ENCODE data around the gene GALNT18.
A peak's percentile ranks its signal among the peaks of the same experiment; 100 is the strongest.

GALNT18 gene

DNA sequence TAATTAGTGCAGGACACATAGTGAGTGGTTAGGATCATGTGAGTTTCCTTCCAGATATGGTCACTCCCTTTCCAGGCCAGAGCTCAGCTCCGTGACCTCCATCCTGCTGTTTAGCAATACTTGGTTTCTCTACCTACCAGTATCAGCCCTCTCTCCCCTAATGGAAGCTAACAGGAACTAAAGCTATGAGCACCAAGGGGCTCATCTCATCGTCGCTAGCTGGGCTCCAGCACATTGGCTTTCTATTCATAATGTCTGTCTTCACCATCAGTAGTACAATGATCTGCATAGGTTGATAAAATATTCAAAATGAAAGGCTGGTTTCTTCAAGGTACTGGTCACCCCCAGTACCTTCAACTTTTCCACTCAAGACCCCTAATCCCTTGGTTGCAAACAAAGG lies 2.4 kb upstream of the GALNT18 start:
- H3K27me3 ChIP-seq (replicated peaks; ENCODE audit: control insufficient read depth, insufficient read depth, low read length), result peaks cover 25% of the 10 kb centered on the region
- H3K4me1 ChIP-seq (ENCODE audit: control insufficient read depth, insufficient read depth, low read length), result peaks cover 13% of the 10 kb centered on the region
- DNase-seq (ENCODE audit: low read depth), result no peak
- H3K9ac ChIP-seq (ENCODE audit: low read length), result no peak overlapping the region
- H3K4me3 ChIP-seq (ENCODE audit: low read length), result no peak overlapping the region
- no peaks in the 10 kb centered on the region for H3K36me3 ChIP-seq (ENCODE audit: control insufficient read depth, insufficient read depth, low read length, severe bottlenecking)
- no peaks in the 10 kb centered on the region for H3K9me3 ChIP-seq (ENCODE audit: control insufficient read depth, low read length)

DNA sequence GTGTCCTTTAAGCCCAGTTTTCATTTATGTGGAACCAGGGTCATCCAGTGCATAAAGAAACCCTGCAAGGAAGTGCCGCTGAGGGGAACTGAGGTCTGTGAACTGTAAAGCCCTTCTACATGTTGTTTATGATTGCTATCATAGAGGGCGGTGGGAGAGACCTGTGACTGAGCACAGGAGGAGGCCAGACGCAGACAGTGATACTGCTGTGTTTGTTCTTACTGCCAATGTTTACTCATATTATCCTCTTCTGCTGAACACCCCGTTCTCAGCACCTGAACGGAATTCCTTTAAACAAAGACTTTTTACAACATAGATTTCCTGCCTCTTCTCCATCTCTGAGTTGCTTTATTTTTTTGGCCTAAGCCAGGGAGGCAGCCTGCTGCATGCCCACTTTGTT lies 967 bp upstream of the GALNT18 start:
- no peak overlapping the region for H3K9ac ChIP-seq (ENCODE audit: low read length)
- H3K27me3 ChIP-seq (replicated peaks; ENCODE audit: control insufficient read depth, insufficient read depth, low read length), result peaks cover 17% of the 10 kb centered on the region
- no peaks in the 10 kb centered on the region for H3K9me3 ChIP-seq (ENCODE audit: control insufficient read depth, low read length)
- peaks cover 13% of the 10 kb centered on the region for H3K4me1 ChIP-seq (ENCODE audit: control insufficient read depth, insufficient read depth, low read length)
- no peak overlapping the region for H3K4me3 ChIP-seq (ENCODE audit: low read length)
- no peaks in the 10 kb centered on the region for H3K36me3 ChIP-seq (ENCODE audit: control insufficient read depth, insufficient read depth, low read length, severe bottlenecking)
- DNase-seq (ENCODE audit: low read depth), result no peak

DNA sequence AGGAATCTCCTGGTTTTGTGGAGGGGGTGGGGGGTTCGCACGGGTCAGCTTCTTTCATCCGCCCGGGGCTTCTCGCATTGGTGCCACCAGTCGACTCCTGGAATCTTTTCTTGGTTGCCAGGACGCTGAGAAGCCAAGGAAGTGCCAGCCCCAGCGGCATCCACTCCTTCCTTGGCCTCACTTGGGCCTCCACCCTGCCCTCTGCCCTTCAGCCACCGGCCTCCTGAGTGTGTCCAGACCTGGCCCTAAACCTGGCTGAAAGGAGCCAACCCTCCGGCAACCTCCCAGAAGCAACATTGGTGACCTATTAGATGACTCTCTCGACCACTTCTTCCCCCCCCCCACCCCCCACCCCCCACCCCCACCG lies 518 bp upstream of the GALNT18 start:
- Histone ChIP-seq H3K4me1 (ENCODE audit: control insufficient read depth, insufficient read depth, low read length) (peaks cover 13% of the 10 kb centered on the region), H3K9me3 (ENCODE audit: control insufficient read depth, low read length) (no peaks in the 10 kb centered on the region), H3K4me3 (ENCODE audit: low read length) (peak overlapping the region; percentile 80), H3K36me3 (ENCODE audit: control insufficient read depth, insufficient read depth, low read length, severe bottlenecking) (no peaks in the 10 kb centered on the region), H3K9ac (ENCODE audit: low read length) (no peak overlapping the region), H3K27me3 (replicated peaks; ENCODE audit: control insufficient read depth, insufficient read depth, low read length) (peaks cover 17% of the 10 kb centered on the region)
- no peak for DNase-seq (ENCODE audit: low read depth)

DNA sequence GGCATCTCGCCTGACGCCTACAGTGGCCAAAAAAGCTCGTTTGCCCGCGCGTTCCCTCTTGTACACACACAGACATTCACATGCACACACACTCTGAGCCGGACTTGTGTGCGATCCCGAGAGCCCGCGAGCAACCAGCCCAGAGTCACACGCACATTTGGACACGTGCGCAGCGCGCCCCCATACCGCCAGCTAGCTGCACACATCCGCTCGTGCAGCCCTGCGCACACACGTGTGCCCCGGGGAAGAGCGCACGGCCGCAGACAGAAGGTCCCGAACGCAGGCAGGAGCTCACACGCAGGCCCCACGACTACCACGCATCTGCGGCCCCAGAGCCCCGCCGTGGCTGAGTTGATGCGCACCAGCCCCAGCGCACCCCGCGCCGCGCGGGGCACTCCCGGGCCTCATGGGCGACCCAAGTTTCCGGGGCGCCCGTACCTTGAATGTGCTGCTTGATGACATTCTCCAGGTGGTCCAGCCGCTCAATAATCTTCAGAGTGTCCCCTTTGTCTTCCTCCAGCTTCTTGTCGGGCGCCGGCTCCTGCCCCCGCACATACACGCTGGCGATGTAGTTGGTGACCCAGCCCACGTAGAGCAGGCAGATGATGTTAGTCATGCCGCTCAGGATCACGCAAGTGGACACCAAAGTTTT lies 758 bp downstream of the GALNT18 start:
- Histone ChIP-seq H3K9me3 (ENCODE audit: control insufficient read depth, low read length) (no peaks in the 10 kb centered on the region), H3K9ac (ENCODE audit: low read length) (peak overlapping the region; percentile 17), H3K4me1 (ENCODE audit: control insufficient read depth, insufficient read depth, low read length) (peaks cover 13% of the 10 kb centered on the region), H3K36me3 (ENCODE audit: control insufficient read depth, insufficient read depth, low read length, severe bottlenecking) (no peaks in the 10 kb centered on the region), H3K27me3 (replicated peaks; ENCODE audit: control insufficient read depth, insufficient read depth, low read length) (peaks cover 17% of the 10 kb centered on the region), H3K4me3 (ENCODE audit: low read length) (peak overlapping the region; percentile 80)
- DNase-seq (ENCODE audit: low read depth), result peak; percentile 40

DNA sequence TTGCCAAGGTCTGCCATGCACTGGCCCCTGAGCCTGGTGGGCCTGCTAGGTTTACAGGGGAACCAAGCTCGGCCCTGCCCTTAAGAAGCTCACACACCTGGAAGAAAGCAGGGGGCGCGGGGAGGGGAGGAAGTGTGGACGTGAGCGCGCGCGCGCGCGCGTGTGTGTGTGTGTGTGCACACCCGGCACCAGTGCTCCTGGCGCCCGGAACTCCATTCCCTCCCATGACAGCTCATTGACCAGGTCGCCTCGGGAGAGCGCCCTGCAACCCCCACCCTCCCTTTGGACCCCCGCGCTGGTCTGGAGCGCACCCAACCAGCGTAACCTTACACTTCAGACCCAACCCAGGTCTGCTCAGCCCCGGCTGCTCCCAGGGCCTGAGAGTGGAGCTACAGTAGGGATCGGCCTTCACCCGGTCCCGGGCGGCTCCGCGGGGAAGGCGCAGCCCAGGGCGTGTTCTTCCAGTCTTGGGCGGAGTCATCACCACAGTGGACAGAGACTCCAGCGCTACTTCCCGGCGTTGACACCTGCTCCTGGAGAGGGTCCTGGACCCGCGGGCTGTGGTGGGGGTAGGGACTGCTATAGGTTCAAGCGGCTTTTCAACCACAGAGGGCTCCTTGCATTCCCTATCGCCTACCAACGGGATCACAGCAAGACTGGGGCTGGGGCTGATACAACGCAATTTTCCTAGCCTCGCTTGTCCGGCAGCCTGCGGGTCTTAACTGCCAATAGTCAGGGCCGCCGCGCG lies 1.5 kb downstream of the GALNT18 start:
- peaks cover 13% of the 10 kb centered on the region for H3K4me1 ChIP-seq (ENCODE audit: control insufficient read depth, insufficient read depth, low read length)
- H3K27me3 ChIP-seq (replicated peaks; ENCODE audit: control insufficient read depth, insufficient read depth, low read length), result peaks cover 17% of the 10 kb centered on the region
- no peaks in the 10 kb centered on the region for H3K36me3 ChIP-seq (ENCODE audit: control insufficient read depth, insufficient read depth, low read length, severe bottlenecking)
- H3K9me3 ChIP-seq (ENCODE audit: control insufficient read depth, low read length), result no peaks in the 10 kb centered on the region
- peak; percentile 5 for DNase-seq (ENCODE audit: low read depth)
- H3K4me3 ChIP-seq (ENCODE audit: low read length), result peak overlapping the region; percentile 80
- H3K9ac ChIP-seq (ENCODE audit: low read length), result peak overlapping the region; percentile 10

DNA sequence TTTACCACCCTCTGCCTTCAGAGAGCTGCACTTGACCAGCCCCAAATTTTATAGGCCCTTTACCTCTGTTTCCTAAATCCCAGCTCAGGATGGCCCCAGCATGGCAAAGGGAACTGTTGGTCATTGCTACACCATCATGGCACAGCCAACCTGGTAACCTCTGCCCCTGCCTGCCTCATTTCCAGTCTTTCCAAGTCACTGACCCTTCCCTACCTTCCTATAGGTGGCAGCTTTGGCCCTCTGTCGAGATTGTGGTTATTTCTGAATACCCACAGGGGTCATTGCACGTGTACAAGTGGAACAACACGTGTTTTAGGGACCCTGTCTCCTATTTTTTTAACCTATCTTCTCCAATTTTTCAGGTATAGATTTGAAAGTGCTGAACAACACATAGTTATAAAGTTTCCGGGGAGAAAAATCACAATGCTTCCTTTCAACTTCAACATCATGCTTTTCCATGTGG lies 2.8 kb downstream of the GALNT18 start:
- Histone ChIP-seq H3K9ac (ENCODE audit: low read length) (no peak overlapping the region), H3K27me3 (replicated peaks; ENCODE audit: control insufficient read depth, insufficient read depth, low read length) (peaks cover 11% of the 10 kb centered on the region), H3K4me1 (ENCODE audit: control insufficient read depth, insufficient read depth, low read length) (peaks cover 13% of the 10 kb centered on the region), H3K4me3 (ENCODE audit: low read length) (no peak overlapping the region), H3K36me3 (ENCODE audit: control insufficient read depth, insufficient read depth, low read length, severe bottlenecking) (no peaks in the 10 kb centered on the region), H3K9me3 (ENCODE audit: control insufficient read depth, low read length) (no peaks in the 10 kb centered on the region)
- no peak for DNase-seq (ENCODE audit: low read depth)

DNA sequence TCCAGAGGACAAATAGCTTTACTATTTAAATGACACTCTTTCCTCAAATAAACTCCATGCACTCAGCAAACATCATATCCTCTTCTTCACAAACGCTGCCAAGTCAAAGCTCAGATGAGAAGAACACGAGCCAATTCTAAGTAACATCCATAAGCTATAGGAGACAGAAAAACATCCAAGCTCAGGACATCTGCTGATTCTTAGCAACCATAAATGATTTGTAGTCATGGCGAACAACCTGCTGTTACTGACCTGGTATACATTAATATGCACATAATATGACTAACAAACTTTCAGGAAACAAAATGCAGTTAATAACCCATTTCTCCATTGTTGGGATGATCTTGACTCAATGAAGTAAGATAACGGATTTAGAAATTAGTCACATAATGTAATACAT lies 6.7 kb downstream of the GALNT18 start:
- no peaks in the 10 kb centered on the region for H3K36me3 ChIP-seq (ENCODE audit: control insufficient read depth, insufficient read depth, low read length, severe bottlenecking)
- no peaks in the 10 kb centered on the region for H3K4me1 ChIP-seq (ENCODE audit: control insufficient read depth, insufficient read depth, low read length)
- no peaks in the 10 kb centered on the region for H3K27me3 ChIP-seq (replicated peaks; ENCODE audit: control insufficient read depth, insufficient read depth, low read length)
- no peak overlapping the region for H3K4me3 ChIP-seq (ENCODE audit: low read length)
- DNase-seq (ENCODE audit: low read depth), result no peak
- no peak overlapping the region for H3K9ac ChIP-seq (ENCODE audit: low read length)
- H3K9me3 ChIP-seq (ENCODE audit: control insufficient read depth, low read length), result no peaks in the 10 kb centered on the region

DNA sequence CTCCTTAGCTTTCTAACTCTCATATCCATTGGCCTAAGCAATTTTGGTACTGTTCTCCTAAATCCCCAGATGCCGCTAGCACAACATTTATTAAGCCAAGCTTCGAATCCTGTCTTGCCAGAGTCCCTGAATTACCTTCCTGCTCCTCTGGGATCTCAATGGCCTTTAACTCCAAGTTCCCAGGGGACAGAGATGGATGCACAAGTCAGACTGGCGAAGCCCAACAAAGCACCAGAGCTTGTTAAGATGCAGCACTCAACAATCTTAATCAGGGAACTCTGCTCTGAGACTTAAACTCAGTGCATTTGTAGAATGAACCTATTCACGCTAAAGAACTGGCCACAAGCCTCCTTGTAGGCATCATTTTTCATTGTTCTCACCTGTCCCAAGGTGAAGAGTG lies 9.4 kb downstream of the GALNT18 start:
- no peaks in the 10 kb centered on the region for H3K27me3 ChIP-seq (replicated peaks; ENCODE audit: control insufficient read depth, insufficient read depth, low read length)
- H3K9ac ChIP-seq (ENCODE audit: low read length), result no peak overlapping the region
- no peaks in the 10 kb centered on the region for H3K9me3 ChIP-seq (ENCODE audit: control insufficient read depth, low read length)
- H3K4me3 ChIP-seq (ENCODE audit: low read length), result no peak overlapping the region
- H3K36me3 ChIP-seq (ENCODE audit: control insufficient read depth, insufficient read depth, low read length, severe bottlenecking), result no peaks in the 10 kb centered on the region
- no peaks in the 10 kb centered on the region for H3K4me1 ChIP-seq (ENCODE audit: control insufficient read depth, insufficient read depth, low read length)
- no peak for DNase-seq (ENCODE audit: low read depth)

DNA sequence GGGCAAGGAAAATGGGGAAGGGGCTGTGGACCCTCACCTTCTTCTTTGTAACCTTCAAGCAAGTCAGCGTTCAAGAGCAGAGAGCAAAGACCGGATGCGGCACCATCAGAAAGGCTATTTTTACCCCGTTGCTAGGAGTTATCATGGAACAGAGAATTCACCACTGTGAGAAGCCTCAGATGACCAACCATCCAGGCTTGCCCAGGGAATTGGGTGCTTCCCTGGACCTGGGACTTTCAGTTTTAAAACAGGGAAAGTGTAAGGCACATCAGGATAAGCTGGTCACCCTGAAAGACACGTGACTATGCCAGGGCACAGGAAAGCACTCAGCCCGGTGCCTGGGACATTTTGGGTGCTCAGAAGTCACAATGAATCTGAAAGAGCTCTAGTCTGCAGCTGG lies 10.4 kb downstream of the GALNT18 start:
- no peaks in the 10 kb centered on the region for H3K36me3 ChIP-seq (ENCODE audit: control insufficient read depth, insufficient read depth, low read length, severe bottlenecking)
- H3K4me1 ChIP-seq (ENCODE audit: control insufficient read depth, insufficient read depth, low read length), result no peaks in the 10 kb centered on the region
- no peak overlapping the region for H3K4me3 ChIP-seq (ENCODE audit: low read length)
- no peaks in the 10 kb centered on the region for H3K27me3 ChIP-seq (replicated peaks; ENCODE audit: control insufficient read depth, insufficient read depth, low read length)
- no peaks in the 10 kb centered on the region for H3K9me3 ChIP-seq (ENCODE audit: control insufficient read depth, low read length)
- no peak for DNase-seq (ENCODE audit: low read depth)
- no peak overlapping the region for H3K9ac ChIP-seq (ENCODE audit: low read length)

DNA sequence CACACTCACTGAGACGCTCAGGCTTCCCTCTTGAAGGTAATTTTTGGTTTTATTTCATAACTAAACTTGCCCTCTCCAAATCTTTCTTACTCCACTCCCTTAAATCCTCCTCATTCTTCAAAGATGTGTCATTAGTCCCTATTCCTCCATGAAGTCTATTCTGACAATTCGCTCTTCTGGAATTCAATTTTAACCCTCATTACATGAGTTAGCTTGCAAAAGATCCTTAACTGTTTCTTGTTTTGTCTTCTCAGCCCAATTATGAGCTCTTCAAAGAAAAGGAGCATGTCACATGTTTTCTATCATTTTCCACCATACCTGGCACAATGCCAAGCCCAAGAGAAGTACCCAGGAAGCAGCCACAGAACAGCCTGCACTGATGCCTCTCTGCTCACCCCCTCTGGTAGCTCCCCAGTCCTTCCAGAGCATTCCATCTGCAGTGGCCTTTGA lies 13.0 kb downstream of the GALNT18 start:
- no peaks in the 10 kb centered on the region for H3K9me3 ChIP-seq (ENCODE audit: control insufficient read depth, low read length)
- no peaks in the 10 kb centered on the region for H3K4me1 ChIP-seq (ENCODE audit: control insufficient read depth, insufficient read depth, low read length)
- peaks cover 7% of the 10 kb centered on the region for H3K27me3 ChIP-seq (replicated peaks; ENCODE audit: control insufficient read depth, insufficient read depth, low read length)
- DNase-seq (ENCODE audit: low read depth), result peak; percentile 17
- H3K9ac ChIP-seq (ENCODE audit: low read length), result no peak overlapping the region
- H3K4me3 ChIP-seq (ENCODE audit: low read length), result no peak overlapping the region
- H3K36me3 ChIP-seq (ENCODE audit: control insufficient read depth, insufficient read depth, low read length, severe bottlenecking), result no peaks in the 10 kb centered on the region

DNA sequence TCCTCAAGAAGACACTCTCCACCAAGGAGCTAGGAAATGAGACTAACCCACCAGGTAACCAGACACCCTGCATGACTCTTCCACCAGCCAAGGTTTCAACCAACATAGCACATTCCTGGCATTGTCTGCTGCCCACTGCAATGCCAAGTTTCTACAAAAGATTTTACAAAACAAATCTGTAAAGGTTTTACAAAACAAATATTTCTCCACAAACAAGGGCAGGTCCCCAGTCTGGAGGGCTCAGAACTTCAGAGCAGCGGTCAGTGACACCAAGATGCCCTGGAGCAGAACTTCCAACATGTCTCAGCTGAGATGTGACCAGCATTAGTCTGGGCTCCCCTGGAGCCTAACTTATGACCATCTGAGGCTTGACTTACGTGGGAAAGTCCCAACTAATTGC lies 14.0 kb downstream of the GALNT18 start:
- H3K9ac ChIP-seq (ENCODE audit: low read length), result no peak overlapping the region
- no peak overlapping the region for H3K4me3 ChIP-seq (ENCODE audit: low read length)
- H3K9me3 ChIP-seq (ENCODE audit: control insufficient read depth, low read length), result no peaks in the 10 kb centered on the region
- H3K36me3 ChIP-seq (ENCODE audit: control insufficient read depth, insufficient read depth, low read length, severe bottlenecking), result no peaks in the 10 kb centered on the region
- H3K27me3 ChIP-seq (replicated peaks; ENCODE audit: control insufficient read depth, insufficient read depth, low read length), result peaks cover 7% of the 10 kb centered on the region
- peak; percentile 0 for DNase-seq (ENCODE audit: low read depth)
- H3K4me1 ChIP-seq (ENCODE audit: control insufficient read depth, insufficient read depth, low read length), result no peaks in the 10 kb centered on the region
